GM18517 (cell line): Measurements from ENCODE around the gene CHPF2.

Experiments
- ATAC-seq: cut with Tn5 transposase; IDR thresholded peaks from one replicate; pipeline ENCODE4 v1.9.1; 2021; ENCODE audit warnings: mild to moderate bottlenecking, moderate library complexity; ENCODE audit not compliant: unreplicated experiment

The CHPF2 gene

DNA sequence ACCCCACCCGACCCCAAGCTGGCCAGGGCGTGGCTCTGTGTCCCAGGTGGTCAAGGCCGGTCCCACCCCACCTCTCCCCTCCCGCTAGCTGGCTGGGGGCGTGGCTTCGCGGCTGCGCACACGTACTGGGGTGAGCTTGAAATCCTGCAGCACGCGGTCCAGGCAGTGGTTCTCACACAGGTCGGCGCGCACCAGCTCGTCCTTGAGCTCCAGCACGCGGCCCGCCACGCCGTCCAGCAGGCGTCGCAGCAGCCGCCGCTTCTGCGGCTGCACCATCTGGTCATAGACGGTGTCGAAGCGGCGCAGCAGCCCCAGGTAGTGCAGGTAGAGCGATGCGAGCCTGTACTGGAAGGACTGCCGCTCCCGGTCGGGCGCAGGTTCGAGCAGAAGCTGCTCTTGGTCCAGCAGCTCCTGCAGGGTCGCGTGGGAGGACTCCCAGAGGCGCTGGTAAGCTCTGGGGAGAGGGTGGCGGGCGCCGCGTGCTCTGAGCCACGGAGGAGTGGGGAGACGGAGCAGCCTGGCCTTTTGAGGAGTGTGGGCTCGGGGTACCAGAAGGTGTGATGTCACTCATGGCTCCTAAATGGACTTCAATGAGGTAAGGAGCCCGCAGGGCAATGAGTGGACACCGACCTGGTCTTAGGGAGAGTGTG, 27.8 kb upstream of the CHPF2 start:
- ATAC-seq: no peak

DNA sequence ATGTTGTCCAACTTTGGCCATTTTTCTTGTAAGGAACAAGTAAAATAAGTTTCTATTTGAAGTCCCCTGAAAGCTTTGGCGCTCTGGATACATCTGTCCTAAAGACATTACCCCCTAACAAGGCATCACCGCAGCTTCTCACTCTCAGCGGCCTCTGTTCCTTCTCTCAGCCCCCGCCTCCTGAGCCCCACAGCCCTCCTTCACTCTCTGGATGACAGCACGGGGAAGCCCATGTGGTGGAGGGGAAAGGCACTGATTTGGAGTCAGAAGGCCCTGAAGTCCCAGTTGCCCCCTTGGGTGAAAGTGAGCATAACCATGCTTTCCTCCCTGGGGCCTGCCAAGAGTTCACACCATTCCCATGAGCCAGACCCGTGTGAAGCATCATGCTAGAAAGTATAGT, 26.6 kb upstream of the CHPF2 start:
- no peak for ATAC-seq

DNA sequence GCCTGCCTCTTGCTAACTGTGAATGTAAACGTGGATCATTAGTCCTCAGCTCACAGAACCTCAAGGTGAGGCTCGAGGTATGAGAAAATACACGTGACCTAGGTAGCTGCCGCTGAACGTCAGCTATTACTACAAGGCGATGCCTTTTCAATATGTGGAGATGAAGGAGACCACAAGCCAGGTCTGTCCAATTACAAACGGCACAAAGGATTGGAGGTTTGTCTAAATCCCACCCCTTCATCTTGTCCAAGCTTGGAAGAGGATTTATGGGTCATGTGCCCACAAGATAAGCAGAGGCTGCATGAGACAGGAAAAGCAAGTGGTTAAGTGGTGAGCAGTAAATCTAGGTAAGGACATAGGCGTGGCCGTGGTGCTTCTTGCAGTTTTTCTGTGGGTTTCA, 25.4 kb upstream of the CHPF2 start:
- ATAC-seq: no peak

DNA sequence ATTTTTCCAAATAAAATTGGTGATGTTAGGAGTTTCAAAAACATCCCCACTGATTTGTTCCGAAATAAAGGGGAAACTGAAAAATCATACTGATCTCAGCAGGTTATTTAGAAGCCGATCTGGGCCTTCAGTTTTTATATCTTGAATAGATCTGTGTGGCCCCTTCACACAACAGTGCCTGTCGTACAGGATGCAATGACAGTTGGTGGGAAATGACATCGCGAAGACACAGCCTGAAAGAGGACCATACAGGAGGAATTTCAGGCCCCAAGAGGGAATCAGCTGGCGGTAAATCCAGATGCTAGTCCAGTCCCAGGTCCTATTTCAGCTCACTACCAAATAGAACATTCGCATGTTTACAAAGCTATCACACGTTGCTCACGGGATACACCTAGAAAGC, 25.0 kb upstream of the CHPF2 start:
- ATAC-seq: no peak

GRCh38 chr7:151207804-151208203, 24.5 kb upstream of the CHPF2 start:
- ATAC-seq: no peak

- ATAC-seq: no peak
Observed at GRCh38 chr7:151208253-151208862, 23.9 kb upstream of the CHPF2 start.

DNA sequence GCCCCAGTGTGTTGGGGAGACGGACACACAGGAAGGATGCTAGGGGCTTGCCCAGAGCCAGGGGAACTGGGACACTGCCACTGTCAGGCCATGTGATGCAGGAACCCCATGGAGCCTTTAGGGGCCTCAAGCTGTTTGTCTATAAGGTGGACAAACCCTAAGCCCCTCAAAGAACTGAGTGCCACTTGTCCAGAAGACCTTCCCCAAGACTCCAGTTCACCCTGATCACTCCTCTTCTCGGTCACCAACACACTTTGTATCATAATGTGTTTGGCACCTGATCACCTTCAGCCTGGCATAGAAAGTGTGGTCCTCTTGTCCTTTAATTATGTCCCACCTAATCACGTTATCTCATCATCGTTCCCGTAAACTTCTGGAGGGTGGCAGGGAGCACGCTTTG, 22.7 kb upstream of the CHPF2 start:
- no peak for ATAC-seq

- ATAC-seq: no peak
Observed at GRCh38 chr7:151210087-151210854, 22.0 kb upstream of the CHPF2 start, which contains the start of gene H2BK1. Gene H2BK1 (minus strand): TSS chr7:151210488. CDS start chr7:151210318, 170 bp downstream.

DNA sequence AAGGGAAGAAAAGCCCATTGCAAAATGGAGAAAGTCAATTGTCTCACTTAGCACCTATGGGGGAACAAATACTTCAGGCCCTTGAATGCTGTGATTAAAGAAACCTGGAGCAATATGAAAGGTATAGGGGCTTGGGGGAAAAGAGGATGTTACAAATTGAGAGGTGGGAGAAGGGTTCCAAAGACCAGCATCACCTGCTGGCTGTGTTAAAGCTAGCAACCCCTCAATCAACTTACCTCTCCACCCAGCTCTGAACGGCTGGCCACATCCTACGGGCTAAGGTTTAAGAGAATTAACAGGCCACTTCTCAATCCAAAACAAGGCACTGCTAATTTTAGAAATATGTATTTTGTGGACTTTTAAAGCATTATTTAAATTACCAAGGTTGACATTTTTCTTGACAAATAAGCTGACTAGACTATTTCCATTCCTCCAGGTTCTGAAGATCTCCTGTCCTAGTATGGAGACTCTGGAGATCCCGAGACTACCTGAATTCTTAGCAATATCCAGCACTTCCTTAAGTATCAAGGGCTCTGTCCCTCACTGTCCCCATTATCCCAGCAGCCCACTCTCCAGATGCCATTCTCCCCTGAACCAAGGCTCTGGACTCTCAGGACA, 21.0 kb upstream of the CHPF2 start:
- no peak for ATAC-seq

DNA sequence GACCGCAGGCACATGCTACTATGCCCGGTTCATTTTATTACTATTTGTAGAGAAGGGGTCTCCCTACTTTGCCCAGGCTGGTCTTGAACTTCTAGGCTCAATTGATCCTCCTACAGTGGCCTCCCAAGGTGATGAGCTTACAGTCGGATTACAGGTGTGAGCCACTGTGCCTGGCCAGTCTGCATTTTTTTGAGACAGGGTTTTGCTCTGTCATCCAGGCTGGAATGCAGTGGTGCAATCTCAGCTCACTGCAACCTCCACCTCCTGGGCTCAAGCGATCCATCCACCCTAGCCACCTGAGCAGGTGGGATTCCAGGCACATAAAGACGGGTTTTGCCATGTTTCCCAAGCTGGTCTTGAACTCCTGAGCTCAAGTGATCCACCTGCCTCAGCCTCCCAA, 19.7 kb upstream of the CHPF2 start:
- no peak for ATAC-seq

- no peak for ATAC-seq
Observed at GRCh38 chr7:151213826-151214225, 18.5 kb upstream of the CHPF2 start.

DNA sequence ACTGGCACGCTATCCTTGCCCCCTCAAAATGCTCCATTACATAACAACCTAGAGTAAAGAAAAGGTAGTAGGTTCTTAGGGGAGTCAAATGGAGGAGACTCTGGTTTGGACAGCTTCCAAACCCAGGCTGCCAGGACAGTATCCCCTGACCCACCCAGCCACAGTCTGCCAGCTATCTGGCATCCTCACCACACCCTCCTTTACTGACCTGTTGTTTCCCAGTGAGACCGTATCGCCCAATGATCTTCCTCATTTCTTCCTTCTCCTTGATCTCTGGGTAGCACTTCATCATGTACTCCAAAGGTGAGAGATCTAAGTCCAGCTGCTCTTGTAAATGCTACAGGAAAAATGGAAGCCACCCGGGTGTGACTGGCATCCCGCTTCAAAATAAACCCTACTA, 16.9 kb upstream of the CHPF2 start:
- ATAC-seq: no peak

DNA sequence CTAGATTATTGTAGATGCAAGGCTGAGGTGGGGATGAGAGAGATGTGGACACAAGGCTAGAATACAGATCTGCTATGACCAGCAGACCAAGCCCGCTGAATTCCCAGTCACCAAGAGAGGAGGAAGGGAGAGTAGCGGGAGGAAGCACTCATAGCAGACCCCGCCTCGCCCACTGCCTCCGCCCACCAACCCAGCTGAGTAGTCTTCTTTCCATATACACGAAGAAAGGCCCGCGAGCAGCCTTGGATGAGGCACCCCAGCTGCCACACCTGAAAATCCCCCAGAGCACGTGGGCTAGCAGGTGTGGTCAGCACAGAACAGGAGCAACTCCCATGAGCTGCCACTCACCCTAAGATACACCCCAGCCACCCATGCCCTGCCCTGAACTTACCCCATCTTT, 14.1 kb upstream of the CHPF2 start:
- no peak for ATAC-seq

- ATAC-seq: no peak
Observed at GRCh38 chr7:151223728-151224127, 8.6 kb upstream of the CHPF2 start.

DNA sequence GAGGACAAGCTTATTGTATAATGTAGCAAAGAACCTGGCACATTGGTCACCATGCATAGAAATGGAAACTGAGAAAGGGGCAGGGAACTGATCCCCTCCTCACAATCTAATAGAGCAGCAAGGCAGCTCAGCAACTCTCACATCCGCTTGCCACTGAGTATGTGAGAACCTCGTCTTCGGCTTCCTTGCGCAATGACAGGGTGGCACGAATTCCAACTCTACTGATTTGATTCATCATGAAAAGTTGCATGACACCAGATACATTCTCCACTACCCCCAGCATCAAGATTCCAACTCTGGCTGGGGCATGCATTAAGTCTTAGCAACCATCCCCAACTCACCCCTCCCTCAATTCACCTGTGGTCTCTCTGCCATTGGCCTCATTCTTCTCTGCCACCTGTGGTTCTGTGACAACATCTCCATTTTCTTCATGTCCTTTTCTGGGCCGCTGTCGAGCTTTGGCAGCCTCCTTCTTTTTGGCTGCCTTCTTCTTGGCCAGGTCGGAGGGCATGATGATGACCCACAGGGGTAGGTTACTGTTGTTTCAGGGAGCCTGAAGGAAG, 6.3 kb upstream of the CHPF2 start:
- no peak for ATAC-seq

GRCh38 chr7:151226560-151226874, 5.8 kb upstream of the CHPF2 start:
- ATAC-seq: peak; percentile 3

GRCh38 chr7:151226875-151227782, 5.2 kb upstream of the CHPF2 start, which contains the start of gene ABCF2:
Gene ABCF2 (minus strand): TSS chr7:151227205. CDS start chr7:151226458, 747 bp downstream.
- ATAC-seq: peak; percentile 98

- no peak for ATAC-seq
Observed at GRCh38 chr7:151228024-151228866, 4.0 kb upstream of the CHPF2 start.

- ATAC-seq: no peak
Observed at GRCh38 chr7:151229249-151229648, 3.0 kb upstream of the CHPF2 start.
